Measurements from ENCODE around the gene BICRA.

The BICRA gene

GRCh38 chr19:47643281-47643680, 34.3 kb downstream of the BICRA start:
- DNase-seq (ENCODE audit: low read depth in 1 of 2, low spot score in 1 of 2), result no peak
- no peak for TF ChIP-seq CTCF (IDR thresholded peaks at IDR 0.05; ENCODE audit: insufficient read depth, low read length)
- no peaks in the 10 kb centered on the region for H3K27me3 ChIP-seq (ENCODE audit: insufficient read depth, poor library complexity, severe bottlenecking)
- no peak overlapping the region for H3K27ac ChIP-seq (replicated peaks)
- H3K4me3 ChIP-seq (replicated peaks; ENCODE audit: insufficient read depth, low read length), result no peak overlapping the region

GRCh38 chr19:47644199-47644598, 35.3 kb downstream of the BICRA start:
- H3K4me3 ChIP-seq (replicated peaks; ENCODE audit: insufficient read depth, low read length), result no peak overlapping the region
- no peak overlapping the region for H3K27ac ChIP-seq (replicated peaks)
- DNase-seq (ENCODE audit: low read depth in 1 of 2, low spot score in 1 of 2), result no peak
- H3K27me3 ChIP-seq (ENCODE audit: insufficient read depth, poor library complexity, severe bottlenecking), result no peaks in the 10 kb centered on the region
- TF ChIP-seq GABPA (IDR thresholded peaks at IDR 0.05; ENCODE audit: low read depth) (no peak), CTCF (IDR thresholded peaks at IDR 0.05; ENCODE audit: insufficient read depth, low read length) (no peak), SPI1 (IDR thresholded peaks at IDR 0.05; ENCODE audit: borderline replicate concordance, low read depth) (no peak), REST (IDR thresholded peaks at IDR 0.05; ENCODE audit: insufficient replicate concordance, low read depth) (no peak), POLR2AphosphoS5 (IDR thresholded peaks at IDR 0.05; ENCODE audit: low read depth) (no peak)

GRCh38 chr19:47644743-47645482, 36.0 kb downstream of the BICRA start:
- DNase-seq (ENCODE audit: low read depth in 1 of 2, low spot score in 1 of 2), result no peak

GRCh38 chr19:47646924-47647323, 38.0 kb downstream of the BICRA start:
- no peak overlapping the region for H3K4me3 ChIP-seq (replicated peaks; ENCODE audit: insufficient read depth, low read length)
- DNase-seq (ENCODE audit: low read depth in 1 of 2, low spot score in 1 of 2), result no peak
- TF ChIP-seq SPI1 (IDR thresholded peaks at IDR 0.05; ENCODE audit: borderline replicate concordance, low read depth), result no peak
- TF ChIP-seq REST (IDR thresholded peaks at IDR 0.05; ENCODE audit: insufficient replicate concordance, low read depth), result no peak
- no peak for TF ChIP-seq GABPA (IDR thresholded peaks at IDR 0.05; ENCODE audit: low read depth)
- TF ChIP-seq CTCF (IDR thresholded peaks at IDR 0.05; ENCODE audit: insufficient read depth, low read length), result no peak
- TF ChIP-seq POLR2AphosphoS5 (IDR thresholded peaks at IDR 0.05; ENCODE audit: low read depth), result no peak

More at GRCh38 chr19:47644743-47645482, 36.0 kb downstream of the BICRA start:
- Histone ChIP-seq H3K4me3 (replicated peaks; ENCODE audit: insufficient read depth, low read length) (no peak overlapping the region), H3K27ac (replicated peaks) (no peak overlapping the region), H3K27me3 (ENCODE audit: insufficient read depth, poor library complexity, severe bottlenecking) (no peaks in the 10 kb centered on the region)
- TF ChIP-seq SPI1 (IDR thresholded peaks at IDR 0.05; ENCODE audit: borderline replicate concordance, low read depth) (peak; percentile 68; the same call in 1 of the 2 replicates), POLR2AphosphoS5 (IDR thresholded peaks at IDR 0.05; ENCODE audit: low read depth) (no peak)

More at GRCh38 chr19:47646924-47647323, 38.0 kb downstream of the BICRA start:
- Histone ChIP-seq H3K27me3 (ENCODE audit: insufficient read depth, poor library complexity, severe bottlenecking) (no peaks in the 10 kb centered on the region), H3K27ac (replicated peaks) (no peak overlapping the region)

Measured in HL-60 (cell line).